Keratinocyte (primary cell): ENCODE data around the gene SYNDIG1.

Source experiments
- CTCF ChIP-seq, 3 experiments: IDR thresholded peaks in 1 of 3; conservative IDR thresholded peaks in 1 of 3; optimal IDR thresholded peaks in 1 of 3; 2 replicates in 2 of 3; 3 replicates in 1 of 3; pipeline versions ENCODE3 to v1.5.1; 2011; ENCODE audit warnings: low read length in 3 of 3, mild to moderate bottlenecking in 3 of 3, moderate library complexity in 2 of 3, control low read depth in 1 of 3, inconsistent platforms in 1 of 3; ENCODE audit not compliant: insufficient read depth in 2 of 3; ENCODE audit errors: extremely low read depth in 1 of 3
- EZH2 ChIP-seq: IDR thresholded peaks from one replicate; pipeline ENCODE4 v1.6.1; 2012; ENCODE audit warnings: inconsistent platforms, mild to moderate bottlenecking, low read length, moderate library complexity

- TF ChIP-seq CTCF (optimal IDR thresholded peaks at IDR 0.05 in 1 of 3, IDR thresholded peaks at IDR 0.05 in 1 of 3, conservative IDR thresholded peaks at IDR 0.05 in 1 of 3; ENCODE audit: extremely low read depth in 1 of 3, insufficient read depth in 2 of 3, low read length in 3 of 3) (no peak), EZH2 (no peak)
These were observed 54.2 kb downstream of the SYNDIG1 start for GRCh38 chr20:24523661-24524060.
